NCI-H2196 treated with DMSO at 0.1 percent for 48 hours (cell line): ENCODE measurements around the gene PEPD.

Source experiments
- DNase-seq: peaks from one replicate; lab custom pipeline; 2025; ENCODE audit not compliant: unreplicated experiment; lab: John Stamatoyannopoulos, UW

The PEPD gene

GRCh38 chr19:33546656-33547055, 25.1 kb upstream of the PEPD start:
- no peak for DNase-seq

DNA sequence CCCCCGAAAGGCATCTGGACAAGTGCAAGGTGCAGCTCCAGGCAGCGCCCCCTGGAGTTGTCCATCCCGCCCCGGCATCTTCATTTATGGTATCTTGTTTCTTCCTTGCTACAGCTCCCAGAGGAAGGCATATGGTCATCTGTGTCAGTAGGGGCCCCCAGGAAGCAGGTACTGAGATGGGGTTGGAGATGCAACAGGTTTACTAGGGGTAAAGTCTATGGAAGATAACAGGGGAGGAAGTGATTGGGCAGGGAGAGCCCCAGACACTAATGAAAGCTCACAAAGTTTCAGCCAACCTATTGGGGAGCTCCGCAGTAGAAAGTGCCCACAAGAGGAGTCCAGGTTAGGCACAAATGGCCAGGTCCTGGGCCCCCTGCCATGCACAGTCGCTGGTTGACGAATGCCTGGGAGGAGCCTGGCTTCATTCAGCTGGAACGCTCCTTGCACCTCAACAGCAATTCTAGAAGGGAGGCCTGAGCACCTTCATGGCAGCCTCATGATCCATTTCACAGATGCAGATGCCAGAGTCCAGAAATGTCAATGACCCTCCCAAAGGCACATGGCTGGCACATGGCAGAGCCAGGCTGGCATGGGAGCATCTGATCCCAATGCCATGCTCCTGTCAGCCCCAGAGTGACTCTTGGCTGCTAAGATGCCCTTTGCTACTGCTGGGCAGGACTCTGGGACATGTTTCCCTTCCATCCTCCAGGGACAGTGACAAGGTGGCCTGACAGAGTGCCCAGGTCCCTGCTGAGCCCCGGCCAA, 23.8 kb upstream of the PEPD start:
- no peak for DNase-seq

DNA sequence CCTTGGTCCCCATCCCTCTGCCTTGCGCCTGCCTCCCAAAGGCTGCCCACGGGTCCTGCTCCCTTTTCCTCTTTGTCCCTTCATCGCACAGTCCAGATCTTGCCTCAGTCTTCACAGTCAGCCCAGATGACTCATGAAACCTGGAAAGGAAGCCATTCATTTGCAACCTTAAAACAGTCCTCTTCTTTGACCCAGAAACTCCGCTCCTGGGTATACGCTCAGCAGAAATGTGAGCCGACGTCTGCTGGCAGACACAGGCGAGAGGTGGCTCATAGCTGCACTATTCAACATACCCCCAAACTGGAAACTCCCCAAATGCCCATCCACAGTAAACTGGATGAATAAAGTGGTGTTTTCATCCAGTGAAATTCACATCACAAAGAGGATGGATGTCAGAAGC, 13.6 kb upstream of the PEPD start:
- DNase-seq = no peak

DNA sequence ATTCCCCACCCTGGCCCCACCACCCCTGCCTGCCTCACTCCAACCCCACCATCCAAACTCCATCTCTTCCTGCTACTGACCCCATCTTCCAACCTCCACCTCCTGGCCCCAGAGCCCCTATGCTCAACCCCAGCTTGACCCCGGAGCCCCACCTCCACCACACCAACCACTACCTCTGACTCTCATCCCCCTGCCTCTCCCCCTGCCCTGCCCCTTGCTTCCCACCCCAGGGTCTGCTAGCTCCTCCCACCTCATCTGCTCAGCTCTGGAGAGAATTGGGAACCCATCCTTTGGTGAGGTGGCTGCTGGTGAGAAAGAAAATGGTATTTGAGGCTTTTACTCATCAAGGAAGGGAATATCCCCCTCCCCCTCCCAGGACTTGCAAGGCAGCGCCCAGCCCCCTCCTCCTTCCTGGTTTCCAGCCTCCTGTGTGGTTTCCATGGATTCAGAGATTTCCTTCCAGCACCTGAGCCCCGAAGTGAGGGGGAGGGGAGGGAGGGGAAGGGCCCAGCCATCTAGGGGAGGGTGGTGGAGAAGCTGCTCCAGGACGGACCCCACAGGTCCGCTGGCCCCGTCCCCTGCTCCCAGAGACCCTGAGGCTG, 11.4 kb upstream of the PEPD start:
- DNase-seq = no peak

GRCh38 chr19:33530842-33531241, 9.3 kb upstream of the PEPD start:
- no peak for DNase-seq

DNA sequence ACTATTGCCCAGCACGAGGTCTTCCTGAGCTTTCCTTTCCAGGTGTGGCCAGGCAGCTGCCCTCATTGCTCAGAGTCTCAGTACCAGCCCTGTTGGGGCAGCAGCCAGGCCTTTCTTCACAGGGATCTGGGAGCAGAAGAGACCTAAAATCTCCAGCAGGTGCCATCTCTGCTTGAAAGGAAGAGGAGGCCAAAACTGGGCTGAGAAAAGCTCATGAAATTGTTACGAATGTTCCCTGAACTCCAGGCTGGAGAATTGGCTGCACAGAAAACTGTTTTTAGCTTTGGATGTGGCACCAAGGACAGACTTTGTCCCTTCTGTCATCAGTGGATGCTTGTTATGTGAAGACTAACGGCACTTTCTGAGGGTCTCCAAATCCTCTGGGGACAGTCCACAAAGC, 8.7 kb upstream of the PEPD start:
- no peak for DNase-seq

DNA sequence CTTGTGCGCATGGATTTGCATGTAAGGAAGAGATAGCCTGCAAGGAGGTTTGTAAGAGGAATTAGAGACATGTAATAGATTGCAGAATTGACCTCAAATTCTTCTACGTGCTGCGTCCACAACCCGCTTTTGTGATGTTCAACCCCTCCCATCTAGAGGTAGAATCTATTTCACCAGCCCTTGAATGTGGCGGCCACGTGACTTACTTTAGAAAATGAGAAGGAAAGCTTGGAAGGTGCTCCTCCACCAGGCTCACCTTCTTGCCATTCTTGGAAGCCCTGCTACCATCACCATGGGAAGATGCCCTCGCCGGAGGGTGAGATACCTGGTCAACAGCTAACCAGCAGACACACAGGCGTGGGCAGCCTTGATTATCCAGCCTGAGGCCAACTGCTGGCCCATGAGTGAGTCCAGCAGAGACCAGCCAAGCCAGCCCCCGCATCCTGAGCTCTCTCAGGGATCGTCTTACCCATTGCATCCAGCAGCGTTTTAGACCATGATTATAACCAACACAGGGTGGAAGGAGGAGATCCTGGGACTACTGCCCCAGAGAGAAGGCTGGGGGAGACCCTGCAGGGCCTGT, 7.6 kb upstream of the PEPD start:
- DNase-seq = no peak

- no peak for DNase-seq
Observed at GRCh38 chr19:33528404-33528803, 6.8 kb upstream of the PEPD start.

GRCh38 chr19:33527125-33527524, 5.5 kb upstream of the PEPD start:
- DNase-seq = no peak

DNA sequence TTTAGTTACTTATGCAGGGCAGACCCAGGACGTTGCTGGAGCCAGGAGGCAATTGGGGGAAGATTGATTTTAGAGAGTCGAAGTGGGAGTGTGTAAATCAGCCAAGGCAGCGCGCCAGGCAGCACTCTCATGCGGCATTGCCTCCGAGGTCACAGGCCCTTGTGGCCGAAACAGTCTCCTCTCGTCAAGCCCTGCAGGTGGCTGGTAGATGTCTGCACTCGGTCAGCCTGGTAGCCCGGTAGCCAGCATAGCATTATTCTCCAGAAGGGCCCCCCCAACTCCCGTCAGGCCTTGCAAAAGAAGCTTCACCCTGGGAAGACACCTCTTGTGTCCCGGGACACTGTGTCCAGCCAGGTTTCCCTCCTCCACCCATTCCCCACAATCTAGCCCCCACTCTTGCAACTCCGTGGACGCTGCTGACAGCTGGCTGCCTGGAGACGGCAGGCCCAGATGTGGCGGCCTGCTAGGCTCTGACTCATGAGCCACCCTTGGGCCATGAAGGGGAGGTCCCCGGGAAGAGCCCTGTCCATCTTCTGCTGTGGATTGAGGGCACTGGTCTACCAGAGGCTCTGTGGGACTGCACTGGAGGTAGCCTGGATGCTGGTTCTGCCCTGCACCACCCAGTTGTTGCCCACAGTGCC, 2.6 kb upstream of the PEPD start:
- no peak for DNase-seq

GRCh38 chr19:33523167-33523566, 1.6 kb upstream of the PEPD start:
- no peak for DNase-seq

DNA sequence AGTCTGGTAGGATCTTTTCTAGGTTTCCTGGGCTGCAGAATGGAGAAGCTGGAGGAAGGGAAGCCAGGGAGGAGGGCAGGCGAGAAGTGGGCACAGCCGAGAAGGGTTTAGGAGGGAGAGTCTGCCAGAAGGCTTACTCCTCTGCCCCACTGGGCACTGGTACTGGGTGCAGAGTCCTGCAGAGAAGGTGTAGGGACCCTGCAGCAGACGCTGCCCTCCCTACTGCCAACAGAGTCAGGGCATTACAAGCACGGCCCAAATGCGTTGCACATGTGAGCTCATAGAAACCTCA, 726 bp upstream of the PEPD start:
- DNase-seq = no peak

GRCh38 chr19:33520844-33521479, 629 bp downstream of the PEPD start:
- no peak for DNase-seq

GRCh38 chr19:33520048-33520643, 1.4 kb downstream of the PEPD start:
- DNase-seq = no peak

DNA sequence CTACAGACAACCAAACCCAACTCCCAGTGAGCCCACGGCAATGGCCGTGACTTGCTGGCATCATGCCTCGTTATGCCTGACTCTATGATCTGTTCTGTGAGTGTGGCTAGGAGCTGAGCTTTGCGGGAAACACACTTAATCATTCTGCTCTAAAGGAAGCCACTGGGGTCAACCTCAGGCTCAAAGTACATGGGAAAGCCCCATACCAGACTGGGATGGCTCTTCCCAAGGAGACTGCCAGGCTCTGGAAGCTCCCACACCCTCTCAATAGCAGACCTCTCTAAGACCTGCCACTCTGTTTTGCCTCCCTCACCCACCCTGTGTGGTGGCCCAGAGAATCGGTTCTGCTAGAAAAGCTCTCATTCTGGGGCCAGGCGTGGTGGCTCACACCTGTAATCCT, 2.2 kb downstream of the PEPD start:
- DNase-seq = no peak

DNA sequence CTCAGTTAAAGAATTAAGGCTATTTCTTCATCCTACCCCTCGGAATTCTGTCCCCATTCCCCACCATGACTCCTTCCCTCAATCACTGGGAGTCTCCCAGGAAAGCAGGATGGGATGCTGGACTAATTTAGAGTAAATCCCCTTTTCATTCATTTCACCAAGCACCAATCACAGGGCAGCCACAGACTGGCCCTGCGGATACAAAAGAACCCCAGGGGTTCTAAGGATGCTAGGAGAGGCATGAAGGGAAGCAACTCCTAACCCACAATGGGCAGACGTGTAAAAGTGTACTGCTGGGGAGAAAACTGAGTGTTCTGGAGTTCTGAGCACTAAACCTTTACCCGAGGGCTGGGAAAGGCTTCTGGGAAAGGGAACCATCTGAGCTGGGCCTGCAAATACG, 3.0 kb downstream of the PEPD start:
- DNase-seq = no peak

DNA sequence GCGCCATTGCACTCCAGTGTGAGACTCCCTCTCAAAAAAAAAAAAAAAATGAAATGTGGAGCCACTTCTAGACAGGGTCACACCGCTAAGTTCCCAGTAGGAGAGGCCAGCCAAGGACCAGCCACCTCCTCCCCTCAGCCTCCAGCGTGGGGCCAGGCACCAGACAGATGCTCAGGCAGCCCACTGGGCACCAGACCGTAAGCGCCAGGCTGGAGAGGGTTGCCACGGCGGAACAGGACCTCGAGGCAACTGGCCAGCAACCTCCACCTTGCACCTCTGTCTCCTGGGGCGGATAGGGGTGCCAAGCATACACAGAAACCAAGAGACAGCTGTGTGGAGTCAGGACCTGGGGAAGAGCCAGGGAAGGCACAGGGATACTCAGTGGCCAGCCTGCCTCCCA, 3.7 kb downstream of the PEPD start:
- no peak for DNase-seq

DNA sequence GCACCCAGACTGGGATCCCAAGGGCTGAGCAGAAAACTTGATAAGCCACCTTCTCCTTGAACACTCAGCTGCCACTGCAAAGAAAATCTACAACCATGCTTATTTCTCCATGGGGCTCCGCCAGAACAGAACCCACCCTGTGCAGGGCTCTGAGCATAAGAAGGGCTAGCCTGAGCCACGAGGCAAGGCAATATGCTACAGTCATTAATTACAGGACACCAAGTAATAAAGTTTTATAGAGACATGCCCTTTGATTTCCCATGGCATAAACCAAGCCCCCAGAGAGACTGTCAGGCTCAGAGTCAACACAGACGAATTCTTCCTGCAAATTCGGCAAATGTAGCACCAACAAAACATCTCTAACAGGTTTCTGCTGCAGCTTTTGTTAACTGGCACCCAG, 5.7 kb downstream of the PEPD start:
- no peak for DNase-seq

GRCh38 chr19:33514885-33515551, 6.6 kb downstream of the PEPD start:
- DNase-seq = no peak

- DNase-seq = no peak
Observed at GRCh38 chr19:33513424-33513823, 8.2 kb downstream of the PEPD start.

GRCh38 chr19:33512580-33513137, 8.9 kb downstream of the PEPD start:
- DNase-seq = no peak
